Activated CD8-positive, alpha-beta memory T cell treated with anti-CD3 and anti-CD28 coated beads, Interleukin-2, amount 50 U/mL, for 24 hours (primary cell): ENCODE results near the gene ANKRD36.
"Not testable (repeated sequence)": the region's sequence is repeated elsewhere in the genome, so short reads cannot be mapped to it uniquely, and the experiment has no call there.

Experiments
- DNase-seq: peaks from one replicate; pipeline ENCODE4 v3.0.0-alpha.2; 2020; ENCODE audit errors: extremely low read depth

The ANKRD36 gene

GRCh38 chr2:97113882-97114255 is 916 bp downstream of the ANKRD36 start:
- DNase-seq: not testable (repeated sequence)

GRCh38 chr2:97129090-97129489 is 16.1 kb downstream of the ANKRD36 start:
- not testable (repeated sequence) for DNase-seq

DNA sequence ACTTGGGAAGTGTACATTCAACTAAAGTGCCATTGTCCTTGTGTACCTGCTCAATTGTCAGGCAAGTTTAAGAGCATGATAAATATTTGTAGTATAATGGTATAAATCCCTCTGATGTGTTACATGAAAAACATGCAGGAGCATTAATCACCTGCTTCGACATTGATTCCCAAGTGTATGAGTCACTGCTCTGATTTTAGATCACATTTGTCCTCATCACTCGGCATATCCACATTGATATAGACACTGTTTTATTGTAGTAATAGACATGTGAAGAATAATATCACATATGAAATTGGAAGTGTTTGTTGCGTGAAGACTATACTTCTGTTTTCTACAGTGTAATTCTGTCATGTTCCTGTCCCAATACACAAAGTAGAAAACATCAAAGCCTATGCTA is 31.1 kb downstream of the ANKRD36 start:
- DNase-seq: not testable (repeated sequence)

DNA sequence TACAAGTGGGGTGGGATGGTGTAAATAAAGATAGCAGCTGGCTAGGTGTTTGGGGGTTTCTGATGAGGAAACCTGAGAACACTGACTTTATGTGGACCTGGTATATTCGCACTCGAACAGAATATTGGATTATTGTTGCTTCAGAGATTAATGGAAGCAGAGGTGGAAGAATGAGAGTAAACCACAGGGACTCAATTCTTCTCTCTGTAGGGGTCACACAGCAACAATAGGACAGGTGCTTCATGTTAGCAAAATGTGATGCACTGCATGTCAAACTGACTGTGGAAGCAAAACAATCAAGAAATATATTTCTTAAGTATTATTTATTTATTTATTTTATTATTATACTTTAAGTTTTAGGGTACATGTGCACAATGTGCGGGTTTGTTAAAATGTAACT is 53.6 kb downstream of the ANKRD36 start:
- DNase-seq: not testable (repeated sequence)

DNA sequence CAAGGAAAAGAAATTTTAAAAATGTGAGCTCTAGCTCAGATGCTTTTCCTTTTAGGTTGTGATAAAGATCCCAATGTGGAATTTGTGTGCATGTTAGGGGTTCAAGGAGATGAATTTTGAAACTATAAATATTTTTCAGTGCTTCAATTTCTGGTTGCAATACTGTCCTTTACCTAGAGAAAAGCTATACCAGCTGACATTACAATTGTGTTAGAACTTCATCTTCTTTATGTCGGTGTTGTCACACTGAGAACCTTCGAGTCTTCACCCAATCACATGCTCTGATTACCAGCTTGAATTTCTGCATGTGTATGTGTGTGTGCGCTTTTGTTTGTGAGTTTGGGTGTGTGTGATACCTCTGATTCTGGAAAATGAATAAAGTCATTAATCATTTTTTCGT is 55.0 kb downstream of the ANKRD36 start:
- not testable (repeated sequence) for DNase-seq

GRCh38 chr2:97168583-97168982 is 55.6 kb downstream of the ANKRD36 start:
- not testable (repeated sequence) for DNase-seq

DNA sequence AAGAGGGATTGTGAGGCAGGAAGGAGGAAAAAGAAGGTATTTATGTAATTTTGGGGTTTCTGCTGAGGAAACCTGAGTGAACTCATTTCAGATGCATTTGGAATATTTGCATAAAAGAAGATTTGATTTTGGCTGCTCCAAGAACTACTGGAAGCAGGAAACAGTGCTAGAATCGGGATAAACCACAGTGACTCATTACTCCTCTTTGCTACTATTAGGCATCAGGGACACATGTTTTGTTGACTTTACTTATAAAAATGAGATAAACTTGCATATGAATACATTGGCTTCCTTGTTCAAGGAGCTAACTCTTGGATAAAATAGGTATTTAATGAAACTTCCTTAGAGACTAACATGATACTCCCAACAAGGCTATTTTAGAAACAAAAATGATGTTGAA is 67.4 kb downstream of the ANKRD36 start:
- DNase-seq: not testable (repeated sequence)

- DNase-seq: not testable (repeated sequence)
Measured at GRCh38 chr2:97195349-97195748, 82.4 kb downstream of the ANKRD36 start.

- not testable (repeated sequence) for DNase-seq
Measured at GRCh38 chr2:97197251-97197650, 84.3 kb downstream of the ANKRD36 start.

- not testable (repeated sequence) for DNase-seq
Measured at GRCh38 chr2:97200887-97201286, 87.9 kb downstream of the ANKRD36 start.

GRCh38 chr2:97202643-97203250 is 89.8 kb downstream of the ANKRD36 start:
- not testable (repeated sequence) for DNase-seq

DNA sequence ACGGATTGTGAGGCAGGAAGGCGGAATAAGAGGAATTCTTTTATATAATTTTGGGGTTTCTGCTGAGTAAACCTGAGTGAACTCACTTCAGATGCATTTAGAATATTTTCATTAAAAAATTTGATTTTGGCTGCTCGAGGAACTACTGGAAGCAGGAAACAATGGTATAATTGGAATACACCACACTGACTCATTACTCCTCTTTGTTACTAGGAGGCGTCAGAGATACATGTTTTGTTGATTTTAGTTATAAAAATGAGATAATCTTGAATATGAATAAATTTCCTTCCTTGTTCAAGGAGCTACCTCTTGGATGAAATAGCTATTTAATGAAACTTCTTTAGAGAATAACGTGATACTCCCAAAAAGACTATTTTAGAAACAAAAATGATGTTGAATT is 97.4 kb downstream of the ANKRD36 start:
- DNase-seq: no peak

DNA sequence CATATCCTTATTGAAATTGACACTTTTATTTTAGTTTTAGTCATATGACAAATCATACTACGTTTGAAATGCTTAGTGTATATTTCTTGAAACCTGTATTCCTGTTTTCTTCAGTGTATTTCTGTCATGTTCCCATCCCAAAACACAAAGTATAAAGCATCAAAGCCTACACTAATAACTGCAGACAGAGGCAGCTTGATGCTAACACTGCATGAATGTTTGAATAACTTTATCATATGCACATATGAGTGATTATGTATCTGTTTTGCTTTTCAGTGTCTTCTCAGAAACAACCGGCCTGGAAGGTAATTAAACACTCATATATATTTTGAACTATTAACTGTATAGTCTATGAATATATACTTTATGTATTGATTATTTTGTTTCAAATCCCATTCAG is 102.1 kb downstream of the ANKRD36 start:
- DNase-seq: not testable (repeated sequence)

DNA sequence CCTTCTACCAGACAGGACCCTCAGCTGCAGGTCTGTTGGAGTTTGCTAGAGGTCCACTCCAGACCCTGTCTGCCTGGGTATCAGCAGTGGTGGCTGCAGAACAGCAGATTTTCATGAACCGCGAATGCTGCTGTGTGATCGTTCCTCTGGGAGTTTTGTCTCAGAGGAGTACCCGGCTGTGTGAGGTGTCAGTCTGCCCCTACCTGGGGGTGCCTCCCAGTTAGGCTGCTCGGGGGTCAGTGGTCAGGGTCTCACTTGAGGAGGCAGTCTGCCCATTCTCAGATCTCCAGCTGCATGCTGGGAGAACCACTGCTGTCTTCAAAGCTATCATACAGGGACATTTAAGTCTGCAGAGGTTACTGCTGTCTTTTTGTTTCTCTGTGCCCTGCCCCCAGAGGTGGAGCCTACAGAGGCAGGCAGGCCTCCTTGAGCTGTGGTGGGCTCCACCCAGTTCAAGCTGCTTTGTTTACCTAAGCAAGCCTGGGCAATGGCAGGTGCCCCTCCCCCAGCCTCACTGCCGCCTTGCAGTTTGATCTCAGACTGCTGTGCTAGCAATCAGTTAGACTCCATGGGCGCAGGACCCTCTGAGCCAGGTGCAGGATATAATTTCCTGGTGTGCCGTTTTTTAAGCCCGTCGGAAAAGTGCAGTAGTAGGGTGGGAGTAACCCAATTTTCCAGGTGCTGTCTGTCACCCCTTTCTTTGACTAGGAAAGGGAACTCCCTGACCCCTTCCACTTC is 118.1 kb downstream of the ANKRD36 start:
- not testable (repeated sequence) for DNase-seq

DNA sequence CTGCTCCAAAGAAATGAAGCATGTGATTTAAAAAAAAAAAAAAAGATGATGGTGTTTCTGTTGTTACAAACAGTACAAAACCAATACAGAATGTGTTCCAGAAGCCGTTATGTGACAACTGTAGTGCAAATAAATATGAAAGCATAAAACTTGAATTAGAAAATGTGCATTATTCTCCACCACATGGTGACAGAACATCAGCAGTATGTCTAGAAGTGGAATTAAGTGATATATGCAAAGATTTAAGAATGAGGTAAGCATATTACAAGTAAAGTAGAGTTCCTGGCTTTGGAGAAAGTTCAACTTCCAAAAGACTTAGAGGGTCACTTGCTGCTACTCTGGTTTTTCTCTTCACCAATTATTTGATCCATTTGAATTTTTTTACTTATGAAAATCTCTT is 120.0 kb downstream of the ANKRD36 start:
- DNase-seq: not testable (repeated sequence)

DNA sequence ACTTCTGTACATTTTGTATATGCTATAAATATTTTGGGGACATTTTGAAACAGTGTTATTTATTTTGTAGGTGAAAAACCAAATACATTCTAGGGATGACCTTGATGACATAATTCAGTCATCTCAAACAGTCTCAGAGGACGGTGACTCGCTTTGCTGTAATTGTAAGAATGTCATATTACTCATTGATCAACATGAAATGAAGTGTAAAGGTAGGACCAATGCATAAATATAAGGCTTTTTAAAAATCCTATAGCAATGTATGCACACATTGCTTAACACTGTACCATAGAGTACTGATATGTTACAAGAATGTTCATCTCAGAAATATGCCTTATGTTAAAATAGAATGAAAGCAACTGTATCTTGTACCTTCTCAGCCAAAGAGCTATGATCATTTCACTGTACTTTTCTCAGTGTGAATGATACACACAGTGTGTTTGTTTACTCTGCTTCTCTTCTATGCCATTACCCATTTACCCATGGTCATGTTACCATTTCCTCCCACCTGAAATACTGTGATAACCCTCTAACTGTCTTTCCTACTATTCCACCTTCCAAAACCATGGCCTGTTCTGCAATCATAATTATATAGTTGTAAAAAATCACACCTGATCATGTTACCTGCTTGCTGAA is 120.8 kb downstream of the ANKRD36 start:
- not testable (repeated sequence) for DNase-seq

- not testable (repeated sequence) for DNase-seq
Measured at GRCh38 chr2:97261192-97261591, 148.2 kb downstream of the ANKRD36 start.

- not testable (repeated sequence) for DNase-seq
Measured at GRCh38 chr2:97266449-97266848, 153.5 kb downstream of the ANKRD36 start.

DNA sequence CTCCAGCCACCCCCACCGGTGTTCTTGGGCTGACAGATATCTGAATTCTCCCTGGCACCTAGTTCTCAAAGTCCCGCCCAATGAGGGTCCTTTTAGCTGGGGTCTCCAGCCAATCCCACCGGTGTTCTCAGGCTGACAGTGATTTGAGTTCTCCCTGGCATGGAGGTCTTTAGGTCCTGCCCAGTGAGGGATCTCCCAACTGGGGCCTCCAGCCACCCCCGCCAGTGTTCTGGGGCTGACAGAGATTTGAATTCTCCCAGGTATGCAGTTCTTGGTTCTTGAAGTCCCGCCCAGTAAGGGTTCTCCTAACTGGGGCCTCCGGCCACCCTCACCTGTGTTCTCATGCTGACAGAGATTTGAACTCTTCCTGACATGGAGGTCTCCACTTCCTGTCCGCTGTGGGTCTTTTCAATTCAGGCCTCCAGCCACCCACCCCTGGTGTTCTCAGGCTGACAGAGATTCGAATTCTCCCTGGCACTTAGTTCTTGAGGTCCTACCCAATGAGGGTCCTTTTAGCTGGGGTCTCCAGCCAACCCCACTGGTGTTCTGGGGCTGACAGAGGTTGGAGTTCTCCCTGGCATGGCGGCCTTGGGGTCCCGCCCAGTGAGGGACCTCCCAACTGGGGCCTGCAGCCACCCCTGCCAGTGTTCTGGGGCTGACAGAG is 154.6 kb downstream of the ANKRD36 start:
- DNase-seq: no peak

DNA sequence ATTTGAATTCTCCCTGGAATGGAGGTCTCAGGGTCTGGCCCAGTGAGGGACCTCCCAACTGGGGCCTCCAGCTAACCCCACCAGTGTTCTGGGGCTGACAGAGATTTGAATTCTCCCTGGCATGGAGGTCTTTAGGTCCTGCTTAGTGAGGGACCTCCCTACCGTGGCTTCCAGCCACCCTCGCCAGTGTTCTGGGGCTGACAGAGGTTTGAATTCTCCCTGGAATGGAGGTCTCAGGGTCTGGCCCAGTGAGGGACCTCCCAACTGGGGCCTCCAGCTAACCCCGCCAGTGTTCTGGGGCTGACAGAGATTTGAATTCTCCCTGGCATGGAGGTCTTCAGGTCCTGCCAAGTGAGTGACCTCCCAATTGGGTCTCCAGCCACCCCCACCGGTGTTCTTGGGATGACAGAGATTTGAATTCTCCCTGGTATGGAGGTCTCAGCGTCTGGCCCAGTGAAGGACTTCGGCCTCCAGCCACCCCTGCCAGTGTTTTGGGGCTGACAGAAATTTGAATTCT is 155.2 kb downstream of the ANKRD36 start:
- DNase-seq: not testable (repeated sequence)

DNA sequence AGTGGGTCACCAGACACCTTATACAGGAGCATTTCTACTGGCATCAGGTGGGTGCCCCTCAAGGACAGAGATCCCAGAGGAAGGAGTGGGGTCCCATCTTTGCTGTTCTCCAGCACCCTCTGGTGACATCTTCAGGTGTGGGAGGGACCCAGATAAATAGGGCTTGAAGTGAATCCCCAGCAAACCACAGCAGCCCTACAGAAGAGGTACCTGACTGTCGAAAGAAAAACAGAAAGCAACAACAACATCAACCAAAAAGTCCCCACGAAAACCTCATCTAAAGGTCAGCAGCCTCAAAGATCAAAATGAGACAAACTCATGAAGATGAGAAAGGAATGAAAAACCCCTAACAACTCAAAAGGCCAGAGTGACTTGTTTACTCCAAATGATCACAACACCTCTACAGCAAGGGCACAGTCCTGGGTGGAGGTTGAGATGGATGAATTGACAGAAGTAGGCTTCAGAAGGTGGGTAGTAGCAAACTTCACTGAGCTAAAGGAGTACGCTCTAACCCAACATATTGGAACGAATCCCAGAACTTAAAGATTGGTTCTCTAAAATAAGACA is 163.4 kb downstream of the ANKRD36 start:
- DNase-seq: not testable (repeated sequence)

- not testable (repeated sequence) for DNase-seq
Measured at GRCh38 chr2:97285187-97285586, 172.2 kb downstream of the ANKRD36 start.
